Measurements from ENCODE around the gene CTNNA1.

Gene CTNNA1

DNA sequence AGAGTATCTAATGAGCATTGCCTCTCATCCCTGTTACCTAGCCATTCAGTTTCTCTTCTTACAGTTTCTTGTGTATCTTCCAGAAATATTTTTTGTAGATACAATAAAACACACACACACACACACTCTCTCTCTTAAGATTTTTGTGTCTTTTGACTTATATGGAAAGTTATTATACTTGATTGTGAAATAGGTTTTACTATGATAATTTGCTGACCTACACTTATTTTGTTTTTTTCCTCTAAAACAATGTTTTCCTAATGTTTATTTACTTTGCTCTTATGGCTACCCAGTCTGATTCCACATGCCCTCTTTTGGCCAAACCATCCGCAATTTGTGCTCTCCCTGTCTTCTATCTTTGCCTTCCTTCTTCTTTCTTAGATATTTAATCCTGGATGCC is 96.7 kb downstream of the CTNNA1 start:
- DNase-seq (ENCODE audit: low spot score): no peak

DNA sequence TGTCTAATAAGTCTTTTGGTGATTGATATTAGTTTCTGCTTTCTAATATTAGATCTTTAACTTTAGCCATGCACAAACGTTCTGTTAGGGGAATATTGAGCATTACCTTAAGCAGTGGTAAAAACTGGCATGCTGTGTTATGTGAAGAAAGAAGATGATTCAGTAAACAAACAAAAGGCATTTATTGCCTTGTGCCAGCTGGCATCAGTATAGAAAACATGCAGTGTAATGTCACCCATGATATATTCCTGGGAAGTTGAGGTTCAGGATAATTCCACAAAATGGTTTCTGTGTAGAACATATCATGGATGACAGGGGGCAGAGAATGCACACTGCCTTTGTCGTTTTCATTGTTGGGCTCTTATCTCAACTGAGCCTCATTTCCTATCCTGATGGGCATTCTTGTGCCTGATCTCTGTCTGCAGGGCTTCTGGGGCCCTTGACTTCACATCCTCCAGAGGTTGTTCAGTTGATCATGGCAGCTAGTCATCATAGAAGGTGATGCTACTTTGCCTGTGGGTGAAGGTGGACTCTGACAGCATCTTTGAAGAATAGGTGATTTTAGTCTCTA is 97.7 kb downstream of the CTNNA1 start:
- no peak for DNase-seq (ENCODE audit: low spot score)

DNA sequence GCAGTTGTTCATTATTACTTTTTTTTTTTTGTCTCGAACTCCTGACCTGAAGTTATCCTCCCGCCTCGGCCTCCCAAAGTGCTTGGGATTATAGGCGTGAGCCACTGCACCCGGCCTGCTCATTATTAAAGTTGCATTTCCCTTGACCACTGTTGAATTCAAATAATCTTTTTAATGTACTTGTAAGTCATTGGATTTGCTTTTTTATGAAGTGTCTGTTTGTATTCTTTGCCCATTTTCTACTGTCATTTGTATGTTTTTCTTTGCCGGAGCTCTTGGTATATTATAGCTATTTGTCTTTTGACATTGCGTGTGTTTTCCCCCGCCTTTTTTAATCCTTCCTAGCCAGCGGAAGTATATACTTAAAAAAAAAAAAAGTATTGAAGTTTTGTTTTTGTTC is 99.9 kb downstream of the CTNNA1 start:
- DNase-seq (ENCODE audit: low spot score): no peak

DNA sequence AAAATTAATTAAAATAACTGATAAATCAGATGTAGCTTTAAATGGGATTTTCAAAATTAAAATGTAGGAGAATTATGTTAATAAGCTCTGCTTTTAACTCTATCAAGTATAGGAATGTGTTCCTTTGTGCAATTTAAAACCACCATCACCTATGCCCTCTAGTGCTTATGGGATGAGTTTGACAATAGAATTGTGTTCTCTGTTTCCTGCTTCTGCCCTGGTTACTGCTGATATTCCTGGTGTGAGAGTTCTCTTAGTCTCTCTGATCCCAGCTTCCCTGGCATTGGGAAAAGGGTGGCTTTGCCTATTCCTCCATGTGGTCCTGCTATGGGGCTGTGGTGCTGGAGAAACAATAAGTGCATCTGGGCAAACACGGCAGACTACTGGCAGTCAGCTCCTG is 113.8 kb downstream of the CTNNA1 start:
- DNase-seq (ENCODE audit: low spot score): no peak

DNA sequence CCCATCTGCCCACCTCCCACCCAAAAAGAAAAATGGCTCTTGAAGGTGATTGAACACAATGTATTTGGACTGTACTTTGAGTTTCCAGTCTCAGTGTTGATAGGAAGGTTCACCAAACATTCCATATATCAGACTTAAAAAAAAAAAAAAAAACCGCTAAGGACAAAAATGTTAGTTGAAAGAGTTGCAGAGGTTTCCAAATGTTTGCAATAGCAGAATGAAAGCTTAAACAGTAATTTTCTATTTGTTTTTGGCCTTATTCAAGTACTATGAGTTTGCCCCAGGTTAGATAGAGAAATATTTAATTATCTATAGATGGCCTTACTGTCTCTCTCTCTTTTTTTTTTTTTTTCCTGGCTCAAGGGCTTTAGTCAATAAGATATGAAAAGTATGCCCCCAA is 115.8 kb downstream of the CTNNA1 start:
- DNase-seq (ENCODE audit: low spot score): no peak

DNA sequence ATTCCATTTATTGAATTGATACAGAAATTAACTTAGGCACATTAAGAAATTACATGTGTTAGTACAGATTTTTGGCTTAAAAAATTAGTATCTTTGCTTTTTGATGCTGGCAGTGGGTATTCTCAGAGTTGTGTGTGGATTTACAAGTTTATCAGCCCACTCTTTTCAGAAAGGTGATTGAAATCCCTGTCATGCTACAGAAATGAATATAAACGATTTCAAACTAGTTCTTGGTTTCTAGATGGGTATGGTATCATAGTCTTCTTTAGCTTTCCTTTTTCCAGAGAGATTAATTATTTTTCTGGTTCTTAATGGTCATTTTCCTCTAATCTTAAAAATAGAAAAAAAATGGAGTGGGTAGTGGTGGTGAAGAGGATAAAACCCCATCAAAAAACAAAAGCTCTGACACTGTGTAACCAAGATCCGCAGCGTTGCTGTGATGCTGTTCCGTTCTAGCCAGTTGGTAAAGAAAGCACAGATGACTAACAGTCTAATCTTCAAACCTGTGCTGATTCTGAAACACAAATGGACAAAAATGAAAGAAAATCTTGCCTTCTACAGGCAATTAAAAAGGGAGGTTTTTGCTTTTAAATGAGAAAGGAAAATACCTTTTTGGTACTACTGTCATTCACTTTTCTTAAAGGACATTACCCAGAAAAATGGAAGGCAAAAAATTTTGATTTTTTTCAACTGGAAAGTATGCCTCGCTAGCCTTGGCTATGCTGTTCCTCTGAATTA is 116.7 kb downstream of the CTNNA1 start:
- DNase-seq (ENCODE audit: low spot score): no peak

DNA sequence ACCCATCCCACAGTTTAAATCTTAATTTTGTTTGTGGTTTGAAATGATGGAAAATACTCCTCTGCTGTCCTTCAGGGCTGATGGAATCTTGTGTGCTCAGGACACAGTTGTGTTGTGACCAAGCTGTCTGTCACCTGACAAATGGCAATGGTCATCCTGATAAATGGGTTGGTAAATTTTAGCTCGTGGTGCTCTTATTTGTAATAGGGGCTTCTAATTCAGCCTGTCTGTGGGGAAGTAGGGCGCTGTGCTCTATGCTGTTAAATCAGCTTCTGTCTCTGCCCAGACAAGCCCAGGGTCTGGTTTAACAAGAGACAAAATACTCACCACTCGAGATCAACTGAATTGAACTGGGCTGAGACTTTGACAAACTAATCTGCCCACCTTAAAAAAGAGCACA is 117.4 kb downstream of the CTNNA1 start:
- no peak for DNase-seq (ENCODE audit: low spot score)

DNA sequence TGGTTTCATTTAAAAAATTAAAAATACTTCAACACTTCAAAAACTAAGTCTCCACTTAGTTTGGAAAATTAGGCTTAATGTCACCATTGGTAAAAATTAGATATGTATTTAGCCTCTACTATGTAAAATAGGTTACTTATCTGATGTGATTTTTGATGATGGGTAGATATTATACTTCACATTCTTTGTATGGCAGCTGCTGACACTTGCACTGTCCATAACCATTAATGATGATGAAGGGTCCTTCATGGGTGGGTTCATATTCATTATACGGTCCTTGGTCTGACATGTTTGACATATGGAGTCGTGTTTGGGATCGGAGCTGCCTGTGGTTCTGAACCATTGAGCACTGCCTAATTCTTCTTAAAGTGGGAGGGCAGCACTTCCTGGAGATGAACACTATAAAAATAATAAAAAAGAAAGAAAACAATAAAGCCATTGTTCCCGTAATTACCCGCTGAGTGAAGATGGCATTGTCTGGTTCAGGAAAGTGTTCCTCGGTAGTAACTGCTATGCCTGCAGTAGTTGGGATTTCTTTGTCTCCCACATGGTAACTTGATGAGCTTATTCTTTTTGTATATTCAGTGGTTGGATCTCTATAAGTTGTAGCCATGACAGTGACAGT is 119.7 kb downstream of the CTNNA1 start:
- no peak for DNase-seq (ENCODE audit: low spot score)

DNA sequence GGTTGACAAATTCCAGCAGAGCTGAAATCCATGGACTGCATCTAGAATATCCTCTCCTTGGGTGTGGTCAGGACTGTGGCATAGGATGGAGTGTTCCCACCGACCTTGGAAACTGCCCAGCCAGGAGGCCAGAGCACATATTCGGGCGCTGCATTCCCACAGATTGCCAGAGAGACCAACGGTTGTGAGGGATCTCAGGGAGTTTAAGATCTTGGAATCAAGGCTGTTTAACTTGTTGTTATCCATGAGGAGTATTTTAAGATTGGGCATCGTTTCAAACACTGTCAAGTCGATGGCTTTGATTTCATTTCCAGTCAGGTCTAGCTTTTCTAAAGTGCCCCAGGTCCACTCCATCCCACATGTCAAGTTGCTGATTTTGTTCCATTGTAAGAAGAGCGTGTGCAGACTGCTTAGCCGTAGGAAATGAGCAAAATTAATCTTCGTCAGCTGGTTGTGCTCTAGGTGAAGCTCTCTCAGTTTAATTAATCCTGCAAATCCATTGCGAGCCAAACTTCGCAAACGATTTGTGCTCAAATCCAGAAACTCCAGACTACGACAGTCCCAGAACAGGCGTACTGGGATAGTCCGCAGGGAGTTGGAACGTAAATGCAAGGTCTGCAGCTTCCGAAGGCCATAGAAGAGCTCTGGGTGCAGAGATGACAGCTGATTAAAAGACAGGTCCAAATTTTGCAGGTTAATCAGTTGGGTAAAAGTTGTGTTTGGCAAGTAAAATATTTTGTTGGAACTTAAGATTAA is 120.4 kb downstream of the CTNNA1 start:
- no peak for DNase-seq (ENCODE audit: low spot score)

DNA sequence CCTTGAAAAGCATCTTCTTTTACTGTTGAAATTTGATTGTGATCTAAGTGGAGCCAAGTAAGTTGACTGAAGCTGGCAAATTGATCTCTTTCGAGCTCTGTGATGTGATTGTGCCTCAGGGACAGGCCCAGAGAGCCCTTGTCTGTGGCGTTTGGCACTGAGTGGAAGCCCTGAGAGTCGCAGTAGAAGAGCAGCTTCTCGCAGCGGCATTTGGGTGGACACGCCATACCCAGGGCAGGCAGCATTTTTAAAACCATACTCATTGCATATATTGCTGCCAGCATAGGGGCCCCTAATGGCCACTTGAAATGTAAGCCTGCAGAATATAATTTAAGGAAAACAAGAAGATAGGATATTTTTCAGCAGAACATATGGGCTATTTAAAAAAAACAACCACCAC is 121.0 kb downstream of the CTNNA1 start:
- DNase-seq (ENCODE audit: low spot score): no peak

DNA sequence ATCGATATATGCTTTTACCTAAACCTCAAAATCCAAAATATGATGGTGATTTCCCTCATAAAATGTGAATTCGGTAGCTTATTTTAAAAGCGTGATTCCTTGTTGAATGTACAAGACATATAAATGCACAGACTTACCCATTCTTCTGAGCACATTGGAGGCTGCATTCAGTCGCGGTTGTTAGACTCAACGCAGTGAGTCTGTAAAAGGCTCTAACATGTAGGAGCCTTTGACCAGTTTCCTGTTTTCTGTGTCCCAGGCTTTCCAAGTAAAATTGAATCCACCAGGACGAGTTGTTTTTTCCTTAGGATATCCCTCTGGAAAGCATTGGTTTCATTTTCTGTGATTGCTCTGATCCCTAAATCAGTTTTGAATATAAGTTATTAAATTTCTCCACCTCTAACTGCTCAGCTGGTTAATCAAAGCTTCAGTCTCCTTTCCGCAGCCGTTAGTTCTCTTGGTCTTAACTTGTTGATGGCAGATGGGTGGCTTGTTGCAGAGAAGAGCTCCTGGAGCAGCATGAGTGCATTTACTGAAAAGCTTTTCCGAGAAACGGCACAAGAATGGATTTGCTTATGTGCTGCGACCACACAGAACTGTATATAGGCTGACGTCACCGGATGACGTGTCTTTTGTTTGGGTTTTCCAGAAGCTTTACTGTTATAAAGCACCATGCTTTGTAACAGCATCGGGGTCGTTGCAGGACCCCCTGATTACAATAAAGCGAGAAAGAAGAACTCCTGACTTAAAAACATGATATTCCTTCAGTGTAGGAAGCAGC is 121.7 kb downstream of the CTNNA1 start, which contains the start of gene LRRTM2:
TSS of gene LRRTM2 (minus strand) at position 565 of the 781 bp plus-strand sequence. CDS start at position 141, 424 bp downstream.
- no peak for DNase-seq (ENCODE audit: low spot score)

DNA sequence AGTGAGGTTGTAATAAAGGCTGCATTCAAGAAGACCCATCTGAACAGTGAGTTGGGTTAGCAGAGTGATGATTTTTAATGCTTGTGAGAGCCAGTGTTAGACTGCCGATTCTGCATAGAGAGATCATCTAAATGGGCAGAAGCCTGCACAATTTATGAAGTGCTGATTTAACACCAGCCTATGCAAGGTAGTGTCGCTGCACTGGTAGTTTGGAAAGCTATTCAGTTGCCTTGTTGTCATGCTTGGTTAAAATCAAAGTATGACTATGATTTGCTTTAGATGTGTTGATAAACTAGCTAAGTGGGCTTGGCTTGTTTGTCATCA is 122.3 kb downstream of the CTNNA1 start:
- no peak for DNase-seq (ENCODE audit: low spot score)

DNA sequence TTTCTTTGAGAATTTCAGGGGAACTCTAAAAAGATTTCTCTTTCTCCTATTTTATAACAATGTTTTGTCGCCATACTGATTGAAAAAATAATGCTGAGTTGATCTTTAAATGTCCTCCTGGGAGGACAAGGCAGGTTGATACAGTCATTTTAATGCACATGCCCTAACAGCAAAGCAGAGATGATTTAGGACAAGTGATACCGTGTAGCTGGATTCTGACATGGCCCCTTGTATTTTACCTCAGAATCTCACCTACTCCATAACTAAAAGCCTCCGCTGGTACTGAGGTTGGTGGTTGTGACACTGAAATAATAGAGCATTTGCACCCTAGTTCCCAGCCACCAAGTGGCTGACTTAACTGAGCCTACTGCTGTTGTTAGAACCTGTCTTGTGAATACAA is 122.7 kb downstream of the CTNNA1 start:
- DNase-seq (ENCODE audit: low spot score): no peak

DNA sequence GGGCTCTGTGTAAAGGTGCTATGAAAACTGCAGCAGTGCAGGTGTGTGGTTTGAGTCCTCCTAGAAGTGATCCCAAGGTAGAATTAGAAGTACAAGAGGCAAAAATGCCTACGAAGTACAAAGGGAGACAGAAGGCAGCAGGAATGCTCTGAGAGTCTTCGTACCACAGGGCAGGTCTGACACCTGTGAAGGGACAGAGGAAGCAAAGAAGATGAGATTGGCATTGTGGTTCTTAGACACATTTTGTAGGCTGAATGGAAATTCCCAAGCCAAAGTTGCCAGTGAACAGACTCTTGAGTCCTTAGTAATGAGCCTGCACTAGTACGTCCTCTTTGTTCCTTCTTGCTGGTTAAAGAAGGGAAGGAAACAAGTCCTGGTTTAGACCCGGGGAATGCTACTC is 123.6 kb downstream of the CTNNA1 start:
- no peak for DNase-seq (ENCODE audit: low spot score)

DNA sequence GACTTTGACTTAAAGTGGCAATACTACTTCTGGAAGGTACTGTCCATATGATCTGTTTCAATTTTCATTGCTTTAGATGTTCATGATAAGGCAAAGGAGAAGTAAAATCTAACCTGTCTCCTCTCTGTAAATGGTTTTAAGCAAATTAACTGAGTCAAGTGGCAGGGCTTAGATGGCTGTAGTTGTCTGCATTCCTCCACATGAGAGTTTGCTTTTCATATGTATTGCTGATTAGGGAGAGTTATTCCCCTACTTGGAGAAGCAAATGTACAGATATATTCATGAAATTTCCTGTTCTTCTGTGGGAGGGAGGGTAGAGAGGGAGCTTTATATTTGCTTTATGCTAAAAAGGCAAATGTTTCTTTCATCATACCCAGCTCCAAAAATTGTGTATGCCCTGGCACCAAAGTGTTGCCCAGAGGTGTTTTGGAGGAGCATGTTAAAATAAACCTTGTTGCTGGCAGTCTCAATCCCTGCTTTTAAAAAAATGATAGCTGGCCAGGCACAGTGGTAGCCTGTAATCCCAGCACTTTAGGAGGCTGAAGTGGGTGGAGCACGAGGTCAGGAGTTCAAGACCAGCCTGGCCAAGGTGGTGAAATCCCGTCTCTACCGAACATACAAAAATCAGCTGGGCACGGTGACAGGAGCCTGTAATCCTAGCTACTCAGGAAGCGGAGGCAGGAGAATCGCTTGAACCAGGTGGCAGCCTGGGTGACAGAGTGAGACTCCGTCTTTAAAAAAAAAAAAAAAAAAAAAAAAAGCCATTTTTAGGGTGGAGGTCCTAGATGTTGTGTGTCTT is 125.4 kb downstream of the CTNNA1 start:
- no peak for DNase-seq (ENCODE audit: low spot score)

DNA sequence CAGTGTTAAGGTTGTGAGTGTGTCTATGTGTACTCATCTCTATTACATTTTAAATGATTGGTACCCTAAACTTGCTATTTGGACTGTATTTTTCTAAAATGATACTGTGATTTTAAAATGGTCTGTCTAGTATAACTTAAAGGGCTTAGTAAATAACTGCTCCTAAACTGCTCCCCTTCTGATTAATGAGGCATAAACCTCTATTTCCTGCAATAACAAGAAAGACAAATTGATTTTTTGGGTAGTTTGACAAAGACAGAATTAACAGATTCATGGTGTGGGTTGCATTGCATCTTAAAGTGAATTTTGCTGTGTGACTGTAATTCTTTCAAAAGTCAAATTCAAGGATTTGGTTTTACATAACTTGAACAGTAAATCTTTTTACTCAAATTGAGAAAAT is 130.0 kb downstream of the CTNNA1 start:
- DNase-seq (ENCODE audit: low spot score): no peak

DNA sequence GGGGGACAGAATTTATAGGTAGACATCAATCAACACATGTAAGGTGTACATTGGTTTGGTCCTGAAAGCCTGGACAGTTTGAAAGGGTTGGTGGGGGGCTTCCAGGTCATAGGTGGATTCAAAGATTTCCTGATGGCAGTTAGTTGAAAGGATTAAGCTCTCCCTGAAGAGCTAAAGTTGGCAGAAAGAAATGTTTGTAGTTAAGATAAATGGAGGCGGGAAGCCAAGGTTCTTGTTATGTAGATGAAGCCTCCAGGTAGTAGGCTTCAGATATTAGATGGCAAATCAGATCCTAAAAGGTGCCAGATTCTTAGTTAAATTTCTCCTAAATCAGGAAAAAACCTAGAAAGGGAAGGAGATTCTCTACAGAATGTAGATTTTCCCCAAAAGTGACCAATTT is 130.9 kb downstream of the CTNNA1 start:
- peak; percentile 52 for DNase-seq (ENCODE audit: low spot score)

DNA sequence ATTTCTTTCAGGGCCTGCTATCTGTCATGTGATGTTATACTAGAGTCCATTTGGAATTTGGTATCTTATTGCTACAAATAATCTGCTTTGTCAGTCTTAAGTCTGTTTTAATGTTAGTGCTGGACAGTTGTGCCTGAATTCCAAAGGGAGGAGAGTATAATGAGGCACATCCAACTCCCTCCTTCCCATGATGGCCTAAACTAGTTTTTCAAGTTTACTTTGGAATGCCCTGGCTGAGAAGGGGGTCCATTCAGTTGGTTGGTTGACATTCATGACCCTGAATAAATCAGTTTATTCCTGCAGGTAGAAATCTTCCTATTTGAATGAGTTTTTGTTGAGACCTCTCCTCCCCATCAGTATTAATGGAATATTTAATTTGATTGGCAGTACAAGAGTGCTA is 131.3 kb downstream of the CTNNA1 start:
- peak; percentile 39 for DNase-seq (ENCODE audit: low spot score)

DNA sequence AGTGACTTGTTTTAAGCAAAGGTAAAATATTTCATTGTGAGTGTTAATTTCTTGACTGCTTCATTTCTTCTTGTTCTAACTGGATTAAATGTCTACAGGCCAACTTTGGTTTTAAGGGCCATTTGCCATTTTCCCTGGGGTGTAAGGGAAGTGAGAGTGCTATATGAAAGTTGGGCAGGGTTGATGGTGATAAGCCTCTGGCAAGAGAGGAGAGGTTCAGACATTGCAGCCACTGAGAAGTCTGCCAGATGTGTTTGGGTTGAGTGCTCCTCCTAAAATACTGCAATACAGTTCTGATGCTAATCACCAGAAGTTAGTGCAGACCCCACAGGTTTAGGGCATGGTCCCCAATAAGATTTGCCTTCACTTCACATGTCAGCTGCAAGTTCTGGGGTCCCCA is 136.8 kb downstream of the CTNNA1 start:
- no peak for DNase-seq (ENCODE audit: low spot score)

DNA sequence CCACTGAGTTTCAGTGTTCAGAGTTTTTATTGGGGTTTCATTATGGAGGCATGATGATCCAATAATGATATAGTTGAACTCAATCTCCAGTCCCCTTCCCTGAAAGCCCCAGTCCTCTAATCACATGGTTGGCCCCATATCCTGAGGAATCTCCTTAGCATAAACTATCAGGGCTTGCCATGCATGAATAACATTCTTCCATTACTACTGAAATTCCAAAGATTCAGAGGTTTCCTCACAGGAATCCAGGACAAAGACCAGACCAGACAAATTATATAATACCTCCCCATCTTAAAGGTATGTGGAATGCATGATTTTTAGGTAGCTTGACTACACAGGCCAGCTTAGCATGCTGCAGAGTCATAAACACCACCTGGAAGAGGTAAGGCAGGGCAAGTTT is 137.4 kb downstream of the CTNNA1 start:
- DNase-seq (ENCODE audit: low spot score): no peak

DNA sequence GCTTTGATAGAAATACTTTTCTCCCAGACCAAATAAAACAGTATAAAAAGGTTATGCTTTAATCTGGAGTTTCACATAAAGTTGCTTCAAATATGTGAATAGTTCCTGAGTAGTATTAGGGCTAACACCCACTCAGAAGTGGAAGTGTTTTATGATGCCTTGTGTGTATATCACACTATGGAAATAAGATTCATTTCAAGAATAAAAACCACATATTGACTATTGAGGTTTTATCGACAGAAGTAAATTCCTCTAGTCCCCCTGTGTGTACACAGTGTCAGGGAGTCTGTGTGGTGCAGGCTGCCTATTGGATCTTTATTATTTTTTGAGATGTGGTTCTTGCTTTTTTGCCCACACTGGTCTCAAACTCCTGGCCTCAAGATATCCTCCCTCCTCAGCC is 142.7 kb downstream of the CTNNA1 start:
- DNase-seq (ENCODE audit: low spot score): no peak

Data from iPS-NIHi11 (cell line).